Keratinocyte (primary cell): Measurements from ENCODE around the gene NEFH. TPM values are rescaled to one million over a fixed set of nuclear protein-coding genes. Genes with fewer than 3 reads are reported as not detected.

Source experiments
- DNase-seq: peaks from one replicate; pipeline ENCODE4 v3.0.0-alpha.2; 2011; ENCODE audit warnings: low read depth, missing footprints, low spot score
- FAIRE-seq: peaks from 2 replicates; lab custom pipeline; 2011; peaks lifted over from hg19 to GRCh38; lab: Jason Lieb, UNC
- H2AFZ ChIP-seq: 2 replicates; pipeline ENCODE4 v1.6.0; 2012; ENCODE audit warnings: low read length, control low read depth, inconsistent platforms; ENCODE audit not compliant: control insufficient read depth
- H3K27ac ChIP-seq: 2 replicates; pipeline ENCODE4 v1.5.1; 2011; ENCODE audit warnings: low read length; ENCODE audit not compliant: control insufficient read depth, insufficient read depth
- H3K27me3 ChIP-seq: 3 replicates; pipeline ENCODE4 v1.6.0; 2011; ENCODE audit warnings: low read length; ENCODE audit not compliant: control insufficient read depth, insufficient read depth; ENCODE audit errors: extremely low read depth
- H3K36me3 ChIP-seq, 2 experiments: 2 replicates in 1 of 2; 3 replicates in 1 of 2; pipeline ENCODE4 v1.5.1; 2011; ENCODE audit warnings: low read length in 2 of 2, mild to moderate bottlenecking in 1 of 2; ENCODE audit not compliant: control insufficient read depth in 2 of 2, insufficient read depth in 2 of 2; ENCODE audit errors: extremely low read depth in 1 of 2
- H3K4me1 ChIP-seq: 3 replicates; pipeline ENCODE4 v1.5.1; 2011; ENCODE audit warnings: low read length; ENCODE audit not compliant: control insufficient read depth, insufficient read depth; ENCODE audit errors: extremely low read depth
- H3K4me2 ChIP-seq: 3 replicates; pipeline ENCODE4 v1.6.0; 2011; ENCODE audit warnings: low read depth, low read length; ENCODE audit not compliant: control insufficient read depth, insufficient read depth; ENCODE audit errors: extremely low read depth
- H3K4me3 ChIP-seq, 3 experiments: fragments of 200-600 bp in 1 of 3; sonication (generic) in 1 of 3; 2 replicates in 2 of 3; 3 replicates in 1 of 3; pipeline ENCODE4 v1.5.1; 2011 to 2016; ENCODE audit warnings: low read length in 3 of 3, mild to moderate bottlenecking in 3 of 3, control low read depth in 2 of 3, inconsistent platforms in 1 of 3, low read depth in 1 of 3, mixed read lengths in 1 of 3, mixed run types in 1 of 3, moderate library complexity in 1 of 3; ENCODE audit not compliant: control insufficient read depth in 2 of 3, insufficient read depth in 2 of 3; ENCODE audit errors: extremely low read depth in 1 of 3
- H3K79me2 ChIP-seq: 2 replicates; pipeline ENCODE4 v1.6.0; 2012; ENCODE audit warnings: low read length; ENCODE audit not compliant: control insufficient read depth, insufficient read depth
- H3K9ac ChIP-seq: 3 replicates; pipeline ENCODE4 v1.6.0; 2011; ENCODE audit warnings: low read length; ENCODE audit not compliant: control insufficient read depth, insufficient read depth; ENCODE audit errors: extremely low read depth
- H3K9me1 ChIP-seq: 3 replicates; pipeline ENCODE4 v1.6.0; 2011; ENCODE audit warnings: low read length; ENCODE audit not compliant: control insufficient read depth, insufficient read depth; ENCODE audit errors: extremely low read depth
- H3K9me3 ChIP-seq: 2 replicates; pipeline ENCODE4 v1.5.1; 2012; ENCODE audit warnings: low read depth, low read length; ENCODE audit not compliant: control insufficient read depth
- H4K20me1 ChIP-seq: 3 replicates; pipeline ENCODE4 v1.6.0; 2011; ENCODE audit warnings: low read length; ENCODE audit not compliant: control insufficient read depth, insufficient read depth; ENCODE audit errors: extremely low read depth
- CTCF ChIP-seq, 3 experiments: IDR thresholded peaks in 1 of 3; conservative IDR thresholded peaks in 1 of 3; optimal IDR thresholded peaks in 1 of 3; 2 replicates in 2 of 3; 3 replicates in 1 of 3; pipeline versions ENCODE3 to v1.5.1; 2011; ENCODE audit warnings: low read length in 3 of 3, mild to moderate bottlenecking in 3 of 3, moderate library complexity in 2 of 3, control low read depth in 1 of 3, inconsistent platforms in 1 of 3; ENCODE audit not compliant: insufficient read depth in 2 of 3; ENCODE audit errors: extremely low read depth in 1 of 3
- EZH2 ChIP-seq: IDR thresholded peaks from one replicate; pipeline ENCODE4 v1.6.1; 2012; ENCODE audit warnings: inconsistent platforms, mild to moderate bottlenecking, low read length, moderate library complexity
- dilution Hi-C: fragments of 300-500 bp; cut with MboI; formaldehyde crosslinking; loops from one replicate; pipeline ENCODE4 v1.7.0; 2020; ENCODE audit warnings: low sequenced_read_pairs; ENCODE audit not compliant: extremely low pct_ligation_motif_present
- polyA plus RNA-seq, 5 experiments: library from polyadenylated mRNA; depleted of rRNA in 3 of 5; stranded (reverse) in 3 of 5; stranded (forward) in 1 of 5; unstranded in 1 of 5; fragments of >200 nt; gene quantifications; 1 replicate in 1 of 5; 2 replicates in 3 of 5; 3 replicates in 1 of 5; pipeline versions ENCODE4 v1.2.1 to v1.2.3, GENCODE V29; 2011 to 2012; ENCODE audit warnings: missing spikeins in 2 of 5, low read depth in 1 of 5, low replicate concordance in 1 of 5

NEFH gene
- polyA plus RNA-seq, 1 donor (not counting 4 experiments of a cell fraction or from before 2014, with no cell fraction given): 0.07 TPM

- Histone ChIP-seq H2AFZ (no peak overlapping the region), H3K4me1 (no peaks in the 10 kb centered on the region), H3K36me3 (peaks cover 42 to 46% of the 10 kb centered on the region in 2 experiments), H3K27ac (no peak overlapping the region), H3K4me2 (no peak overlapping the region), H4K20me1 (no peaks in the 10 kb centered on the region), H3K27me3 (no peaks in the 10 kb centered on the region), H3K79me2 (no peaks in the 10 kb centered on the region), H3K9me1 (no peaks in the 10 kb centered on the region), H3K4me3 (no peak overlapping the region), H3K9me3 (no peaks in the 10 kb centered on the region), H3K9ac (no peak overlapping the region)
- no peak for FAIRE-seq
- TF ChIP-seq EZH2 (no peak), CTCF (optimal IDR thresholded peaks at IDR 0.05 in 1 of 3, IDR thresholded peaks at IDR 0.05 in 1 of 3, conservative IDR thresholded peaks at IDR 0.05 in 1 of 3; ENCODE audit: extremely low read depth in 1 of 3, insufficient read depth in 2 of 3, low read length in 3 of 3) (no peak)
- dilution Hi-C loops: no loop called here
- no peak for DNase-seq
Observed at GRCh38 chr22:29523761-29524160, 43.7 kb downstream of the NEFH start.

GRCh38 chr22:29524442-29525191 is 44.6 kb downstream of the NEFH start:
- no peaks in the 10 kb centered on the region for H3K79me2 ChIP-seq
- no peaks in the 10 kb centered on the region for H3K27me3 ChIP-seq
- no peaks in the 10 kb centered on the region for H3K4me1 ChIP-seq
- TF ChIP-seq EZH2 (no peak), CTCF (optimal IDR thresholded peaks at IDR 0.05 in 1 of 3, IDR thresholded peaks at IDR 0.05 in 1 of 3, conservative IDR thresholded peaks at IDR 0.05 in 1 of 3; ENCODE audit: extremely low read depth in 1 of 3, insufficient read depth in 2 of 3, low read length in 3 of 3) (peak; percentile 36 to 48 (median 48))
- H3K4me3 ChIP-seq: no peak overlapping the region
- H3K9me1 ChIP-seq: no peaks in the 10 kb centered on the region
- no peak overlapping the region for H3K4me2 ChIP-seq
- H3K9me3 ChIP-seq: no peaks in the 10 kb centered on the region
- FAIRE-seq (no peak), DNase-seq (no peak)
- H3K27ac ChIP-seq: no peak overlapping the region
- no peak overlapping the region for H3K9ac ChIP-seq
- H4K20me1 ChIP-seq: no peaks in the 10 kb centered on the region
- dilution Hi-C loops: no loop called here
- no peak overlapping the region for H2AFZ ChIP-seq
- H3K36me3 ChIP-seq: peaks cover 43 to 46% of the 10 kb centered on the region in 2 experiments
